HepG2 (cell line): ENCODE measurements around the gene DPY30. TPM values are rescaled to one million over a fixed set of nuclear protein-coding genes. Genes with fewer than 3 reads are reported as not detected.

Source experiments
- DR1 ChIP-seq: sonication (generic); formaldehyde crosslinking; IDR thresholded peaks from 2 replicates; pipeline ENCODE4 v1.8.0; 2021; ENCODE audit warnings: mild to moderate bottlenecking, missing genetic modification reagents, inconsistent platforms
- ELF3 ChIP-seq: IDR thresholded peaks from 2 replicates; pipeline ENCODE4 v1.6.1; 2016; ENCODE audit warnings: missing genetic modification reagents, missing compliant biosample characterization
- HOXA9 ChIP-seq: sonication (generic); formaldehyde crosslinking; IDR thresholded peaks from 2 replicates; pipeline ENCODE4 v1.8.1; 2022; ENCODE audit warnings: missing genetic modification reagents, mild to moderate bottlenecking, moderate library complexity, borderline replicate concordance
- PCBP2 ChIP-seq: fragments of 200-400 bp; formaldehyde crosslinking; optimal IDR thresholded peaks from 2 replicates; pipeline ENCODE3; 2018; ENCODE audit warnings: low read length, low read depth; ENCODE audit not compliant: poor library complexity, severe bottlenecking
- ZFAT ChIP-seq: sonication (generic); formaldehyde crosslinking; conservative IDR thresholded peaks from 2 replicates; pipeline ENCODE4 v1.8.1; 2023; ENCODE audit warnings: missing genetic modification reagents, inconsistent platforms
- ZNF205 ChIP-seq: IDR thresholded peaks from 2 replicates; pipeline ENCODE4 v1.6.1; 2018; ENCODE audit warnings: missing biosample characterization, missing genetic modification reagents
- polyA plus RNA-seq, 8 experiments: library from polyadenylated mRNA; depleted of rRNA in 3 of 8; stranded (reverse) in 7 of 8; unstranded in 1 of 8; fragments of >200 nt; fragmentation: Illumina TruSeq in 4 of 8; extraction: Trizol in 4 of 8; gene quantifications; 2 replicates each; pipeline versions ENCODE4 v1.2.1 to v1.2.3, GENCODE V29; 2011 to 2016; ENCODE audit warnings: low read depth in 4 of 8, missing spikeins in 1 of 8, mixed read lengths in 1 of 8; ENCODE audit not compliant: insufficient read depth in 1 of 8
- total RNA-seq, 5 experiments: library from RNA; depleted of rRNA; stranded (reverse); fragments of >200 nt; fragmentation: Illumina TruSeq; extraction: Trizol; gene quantifications; 2 replicates each; pipeline ENCODE4 v1.2.3, GENCODE V29; 2016; ENCODE audit warnings: low read depth in 1 of 5
- TF ChIP-seq, protein P1 (sequence below): sonication (generic); formaldehyde crosslinking; IDR thresholded peaks from 2 replicates; pipeline ENCODE4 v1.4.0; 2020; ENCODE audit warnings: missing genetic modification reagents
- TF ChIP-seq, protein P2 (sequence below): sonication (generic); formaldehyde crosslinking; IDR thresholded peaks from 2 replicates; pipeline ENCODE4 v1.4.0; 2020; ENCODE audit warnings: missing genetic modification reagents
- TF ChIP-seq, protein P3 (sequence below): IDR thresholded peaks from 2 replicates; pipeline ENCODE4 v1.6.1; 2012; ENCODE audit warnings: low read length, improper control_type of control experiment
- TF ChIP-seq, protein P4 (sequence below): sonication (generic); formaldehyde crosslinking; IDR thresholded peaks from 2 replicates; pipeline ENCODE4 v1.4.0; 2020; ENCODE audit warnings: missing genetic modification reagents, mild to moderate bottlenecking, borderline replicate concordance

The DPY30 gene
- total and polyA plus RNA-seq, 2 of the 13 experiments (the other 11 are each of a cell fraction or from before 2014, with no cell fraction given) = 98.1 to 118 TPM

DNA sequence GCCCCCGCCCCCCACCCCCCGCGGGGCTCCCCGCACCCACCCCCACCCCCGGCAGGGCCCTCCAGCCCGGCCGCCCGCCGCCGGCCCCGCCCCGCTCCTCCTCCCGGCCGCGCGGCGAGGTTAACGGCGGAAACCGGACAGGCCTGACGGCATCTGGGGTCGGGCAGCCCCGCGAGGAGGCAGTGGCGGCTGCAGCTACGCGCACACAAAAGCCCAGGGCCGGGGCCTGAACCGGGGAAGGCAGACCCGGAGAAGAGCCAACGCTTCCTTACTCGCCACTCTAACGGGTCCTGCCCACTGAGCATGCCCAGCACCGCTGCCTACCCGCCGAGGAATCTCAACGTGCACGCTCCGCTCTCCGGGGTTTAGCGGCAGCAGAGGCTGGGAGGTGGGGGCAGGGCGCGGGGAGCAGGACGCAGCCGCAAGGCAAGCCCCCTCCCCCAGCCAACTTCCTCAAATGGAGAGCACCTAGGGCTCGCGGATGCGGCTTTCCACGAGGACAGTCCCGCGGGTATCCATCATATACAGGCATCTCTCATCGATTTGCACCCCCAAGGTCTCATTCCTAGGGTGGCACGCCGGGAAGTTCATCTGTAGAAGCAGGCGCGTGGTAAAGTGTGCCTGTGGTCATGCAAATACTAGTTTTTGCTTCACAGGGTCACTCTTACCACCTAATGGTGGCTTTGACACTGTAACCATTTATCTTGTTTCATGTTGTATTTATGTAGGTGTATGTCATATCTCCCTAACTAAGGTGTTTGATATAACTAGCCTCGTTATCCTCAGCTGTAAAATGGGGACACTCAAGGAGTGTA lies 28.7 kb downstream of the DPY30 start, which contains the start of gene MEMO1 (continued):
- TF ChIP-seq, protein P1, sequence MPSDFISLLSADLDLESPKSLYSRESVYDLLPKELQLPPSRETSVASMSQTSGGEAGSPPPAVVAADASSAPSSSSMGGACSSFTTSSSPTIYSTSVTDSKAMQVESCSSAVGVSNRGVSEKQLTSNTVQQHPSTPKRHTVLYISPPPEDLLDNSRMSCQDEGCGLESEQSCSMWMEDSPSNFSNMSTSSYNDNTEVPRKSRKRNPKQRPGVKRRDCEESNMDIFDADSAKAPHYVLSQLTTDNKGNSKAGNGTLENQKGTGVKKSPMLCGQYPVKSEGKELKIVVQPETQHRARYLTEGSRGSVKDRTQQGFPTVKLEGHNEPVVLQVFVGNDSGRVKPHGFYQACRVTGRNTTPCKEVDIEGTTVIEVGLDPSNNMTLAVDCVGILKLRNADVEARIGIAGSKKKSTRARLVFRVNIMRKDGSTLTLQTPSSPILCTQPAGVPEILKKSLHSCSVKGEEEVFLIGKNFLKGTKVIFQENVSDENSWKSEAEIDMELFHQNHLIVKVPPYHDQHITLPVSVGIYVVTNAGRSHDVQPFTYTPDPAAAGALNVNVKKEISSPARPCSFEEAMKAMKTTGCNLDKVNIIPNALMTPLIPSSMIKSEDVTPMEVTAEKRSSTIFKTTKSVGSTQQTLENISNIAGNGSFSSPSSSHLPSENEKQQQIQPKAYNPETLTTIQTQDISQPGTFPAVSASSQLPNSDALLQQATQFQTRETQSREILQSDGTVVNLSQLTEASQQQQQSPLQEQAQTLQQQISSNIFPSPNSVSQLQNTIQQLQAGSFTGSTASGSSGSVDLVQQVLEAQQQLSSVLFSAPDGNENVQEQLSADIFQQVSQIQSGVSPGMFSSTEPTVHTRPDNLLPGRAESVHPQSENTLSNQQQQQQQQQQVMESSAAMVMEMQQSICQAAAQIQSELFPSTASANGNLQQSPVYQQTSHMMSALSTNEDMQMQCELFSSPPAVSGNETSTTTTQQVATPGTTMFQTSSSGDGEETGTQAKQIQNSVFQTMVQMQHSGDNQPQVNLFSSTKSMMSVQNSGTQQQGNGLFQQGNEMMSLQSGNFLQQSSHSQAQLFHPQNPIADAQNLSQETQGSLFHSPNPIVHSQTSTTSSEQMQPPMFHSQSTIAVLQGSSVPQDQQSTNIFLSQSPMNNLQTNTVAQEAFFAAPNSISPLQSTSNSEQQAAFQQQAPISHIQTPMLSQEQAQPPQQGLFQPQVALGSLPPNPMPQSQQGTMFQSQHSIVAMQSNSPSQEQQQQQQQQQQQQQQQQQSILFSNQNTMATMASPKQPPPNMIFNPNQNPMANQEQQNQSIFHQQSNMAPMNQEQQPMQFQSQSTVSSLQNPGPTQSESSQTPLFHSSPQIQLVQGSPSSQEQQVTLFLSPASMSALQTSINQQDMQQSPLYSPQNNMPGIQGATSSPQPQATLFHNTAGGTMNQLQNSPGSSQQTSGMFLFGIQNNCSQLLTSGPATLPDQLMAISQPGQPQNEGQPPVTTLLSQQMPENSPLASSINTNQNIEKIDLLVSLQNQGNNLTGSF = peak; percentile 75; the same call in 1 of the 2 replicates
- TF ChIP-seq, protein P2, sequence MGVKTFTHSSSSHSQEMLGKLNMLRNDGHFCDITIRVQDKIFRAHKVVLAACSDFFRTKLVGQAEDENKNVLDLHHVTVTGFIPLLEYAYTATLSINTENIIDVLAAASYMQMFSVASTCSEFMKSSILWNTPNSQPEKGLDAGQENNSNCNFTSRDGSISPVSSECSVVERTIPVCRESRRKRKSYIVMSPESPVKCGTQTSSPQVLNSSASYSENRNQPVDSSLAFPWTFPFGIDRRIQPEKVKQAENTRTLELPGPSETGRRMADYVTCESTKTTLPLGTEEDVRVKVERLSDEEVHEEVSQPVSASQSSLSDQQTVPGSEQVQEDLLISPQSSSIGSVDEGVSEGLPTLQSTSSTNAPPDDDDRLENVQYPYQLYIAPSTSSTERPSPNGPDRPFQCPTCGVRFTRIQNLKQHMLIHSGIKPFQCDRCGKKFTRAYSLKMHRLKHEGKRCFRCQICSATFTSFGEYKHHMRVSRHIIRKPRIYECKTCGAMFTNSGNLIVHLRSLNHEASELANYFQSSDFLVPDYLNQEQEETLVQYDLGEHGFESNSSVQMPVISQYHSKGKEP (CRISPR knock-in tag) = peak; percentile 92; the same call in 1 of the 2 replicates
- TF ChIP-seq HOXA9 (CRISPR knock-in tag) (peak; percentile 80; the same call in 1 of the 2 replicates), PCBP2 (no peak), ZFAT (CRISPR knock-in tag) (no peak), DR1 (CRISPR knock-in tag) (peak; percentile 79; the same call in 1 of the 2 replicates), ELF3 (CRISPR knock-in tag) (peak; percentile 98), ZNF205 (CRISPR knock-in tag) (peak; percentile 88)
- TF ChIP-seq, protein P3, sequence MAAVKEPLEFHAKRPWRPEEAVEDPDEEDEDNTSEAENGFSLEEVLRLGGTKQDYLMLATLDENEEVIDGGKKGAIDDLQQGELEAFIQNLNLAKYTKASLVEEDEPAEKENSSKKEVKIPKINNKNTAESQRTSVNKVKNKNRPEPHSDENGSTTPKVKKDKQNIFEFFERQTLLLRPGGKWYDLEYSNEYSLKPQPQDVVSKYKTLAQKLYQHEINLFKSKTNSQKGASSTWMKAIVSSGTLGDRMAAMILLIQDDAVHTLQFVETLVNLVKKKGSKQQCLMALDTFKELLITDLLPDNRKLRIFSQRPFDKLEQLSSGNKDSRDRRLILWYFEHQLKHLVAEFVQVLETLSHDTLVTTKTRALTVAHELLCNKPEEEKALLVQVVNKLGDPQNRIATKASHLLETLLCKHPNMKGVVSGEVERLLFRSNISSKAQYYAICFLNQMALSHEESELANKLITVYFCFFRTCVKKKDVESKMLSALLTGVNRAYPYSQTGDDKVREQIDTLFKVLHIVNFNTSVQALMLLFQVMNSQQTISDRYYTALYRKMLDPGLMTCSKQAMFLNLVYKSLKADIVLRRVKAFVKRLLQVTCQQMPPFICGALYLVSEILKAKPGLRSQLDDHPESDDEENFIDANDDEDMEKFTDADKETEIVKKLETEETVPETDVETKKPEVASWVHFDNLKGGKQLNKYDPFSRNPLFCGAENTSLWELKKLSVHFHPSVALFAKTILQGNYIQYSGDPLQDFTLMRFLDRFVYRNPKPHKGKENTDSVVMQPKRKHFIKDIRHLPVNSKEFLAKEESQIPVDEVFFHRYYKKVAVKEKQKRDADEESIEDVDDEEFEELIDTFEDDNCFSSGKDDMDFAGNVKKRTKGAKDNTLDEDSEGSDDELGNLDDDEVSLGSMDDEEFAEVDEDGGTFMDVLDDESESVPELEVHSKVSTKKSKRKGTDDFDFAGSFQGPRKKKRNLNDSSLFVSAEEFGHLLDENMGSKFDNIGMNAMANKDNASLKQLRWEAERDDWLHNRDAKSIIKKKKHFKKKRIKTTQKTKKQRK = no peak
- TF ChIP-seq, protein P4, sequence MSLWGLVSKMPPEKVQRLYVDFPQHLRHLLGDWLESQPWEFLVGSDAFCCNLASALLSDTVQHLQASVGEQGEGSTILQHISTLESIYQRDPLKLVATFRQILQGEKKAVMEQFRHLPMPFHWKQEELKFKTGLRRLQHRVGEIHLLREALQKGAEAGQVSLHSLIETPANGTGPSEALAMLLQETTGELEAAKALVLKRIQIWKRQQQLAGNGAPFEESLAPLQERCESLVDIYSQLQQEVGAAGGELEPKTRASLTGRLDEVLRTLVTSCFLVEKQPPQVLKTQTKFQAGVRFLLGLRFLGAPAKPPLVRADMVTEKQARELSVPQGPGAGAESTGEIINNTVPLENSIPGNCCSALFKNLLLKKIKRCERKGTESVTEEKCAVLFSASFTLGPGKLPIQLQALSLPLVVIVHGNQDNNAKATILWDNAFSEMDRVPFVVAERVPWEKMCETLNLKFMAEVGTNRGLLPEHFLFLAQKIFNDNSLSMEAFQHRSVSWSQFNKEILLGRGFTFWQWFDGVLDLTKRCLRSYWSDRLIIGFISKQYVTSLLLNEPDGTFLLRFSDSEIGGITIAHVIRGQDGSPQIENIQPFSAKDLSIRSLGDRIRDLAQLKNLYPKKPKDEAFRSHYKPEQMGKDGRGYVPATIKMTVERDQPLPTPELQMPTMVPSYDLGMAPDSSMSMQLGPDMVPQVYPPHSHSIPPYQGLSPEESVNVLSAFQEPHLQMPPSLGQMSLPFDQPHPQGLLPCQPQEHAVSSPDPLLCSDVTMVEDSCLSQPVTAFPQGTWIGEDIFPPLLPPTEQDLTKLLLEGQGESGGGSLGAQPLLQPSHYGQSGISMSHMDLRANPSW (CRISPR knock-in tag) = peak; percentile 52; the same call in 1 of the 2 replicates
